SK-N-SH treated with all-trans-retinoic acid at 6 μM for 48 hours (cell line): ENCODE results near the gene CHODL.

Experiments
- ATAC-seq: fragments of 200-7000 bp; cut with Tn5 transposase; 3 replicates; pipeline ENCODE4 v1.9.1; 2020; ENCODE audit warnings: mild to moderate bottlenecking, moderate library complexity
- ARNTL ChIP-seq: fragments of 450-650 bp; formaldehyde crosslinking; IDR thresholded peaks from 2 replicates; pipeline ENCODE4 v1.5.0; 2020; ENCODE audit warnings: low read depth, mild to moderate bottlenecking, moderate library complexity, borderline replicate concordance
- BACH2 ChIP-seq: fragments of 250-450 bp; sonication (Bioruptor Pico); IDR thresholded peaks from 2 replicates; pipeline ENCODE4 v1.9.0; 2021; ENCODE audit warnings: mild to moderate bottlenecking, borderline replicate concordance
- CREB5 ChIP-seq: fragments of 250-450 bp; sonication (Bioruptor Pico); IDR thresholded peaks from 2 replicates; pipeline ENCODE4 v1.5.1; 2020; ENCODE audit warnings: low read depth, mild to moderate bottlenecking, moderate library complexity
- CSRNP3 ChIP-seq: fragments of 250-450 bp; sonication (Bioruptor Pico); IDR thresholded peaks from 2 replicates; pipeline ENCODE4 v1.5.1; 2021; ENCODE audit warnings: mild to moderate bottlenecking, moderate library complexity
- ESRRG ChIP-seq: fragments of 250-450 bp; sonication (Bioruptor Pico); IDR thresholded peaks from 2 replicates; pipeline ENCODE4 v1.6.1; 2021; ENCODE audit warnings: mild to moderate bottlenecking
- GLIS3 ChIP-seq: fragments of 250-450 bp; sonication (Bioruptor Pico); IDR thresholded peaks from 2 replicates; pipeline ENCODE4 v1.5.0; 2020; ENCODE audit warnings: mild to moderate bottlenecking, moderate library complexity
- OSR1 ChIP-seq: fragments of 250-450 bp; sonication (Bioruptor Pico); IDR thresholded peaks from 2 replicates; pipeline ENCODE4 v1.8.0; 2022; ENCODE audit warnings: moderate library complexity, mild to moderate bottlenecking, inconsistent platforms
- PATZ1 ChIP-seq: fragments of 250-450 bp; sonication (Bioruptor Pico); IDR thresholded peaks from 2 replicates; pipeline ENCODE4 v1.8.0; 2020; ENCODE audit warnings: mild to moderate bottlenecking, moderate library complexity, borderline replicate concordance
- POU6F1 ChIP-seq: fragments of 250-450 bp; sonication (Bioruptor Pico); IDR thresholded peaks from 2 replicates; pipeline ENCODE4 v1.8.0; 2021; ENCODE audit warnings: low read depth, mild to moderate bottlenecking, moderate library complexity, borderline replicate concordance
- PPARA ChIP-seq: fragments of 250-450 bp; sonication (Bioruptor Pico); IDR thresholded peaks from 2 replicates; pipeline ENCODE4 v1.5.0; 2020; ENCODE audit warnings: mild to moderate bottlenecking, borderline replicate concordance
- RARB ChIP-seq: fragments of 250-450 bp; sonication (Bioruptor Pico); IDR thresholded peaks from 2 replicates; pipeline ENCODE4 v1.8.0; 2021; ENCODE audit warnings: mild to moderate bottlenecking, moderate library complexity
- SNAI2 ChIP-seq: fragments of 250-450 bp; sonication (Bioruptor Pico); IDR thresholded peaks from 2 replicates; pipeline ENCODE4 v1.5.0; 2020; ENCODE audit warnings: mild to moderate bottlenecking, moderate library complexity
- TCF4 ChIP-seq: fragments of 250-450 bp; sonication (Bioruptor Pico); IDR thresholded peaks from 2 replicates; pipeline ENCODE4 v1.8.0; 2021; ENCODE audit warnings: mild to moderate bottlenecking, moderate library complexity, borderline replicate concordance
- TOX ChIP-seq: fragments of 250-450 bp; sonication (Bioruptor Pico); IDR thresholded peaks from 2 replicates; pipeline ENCODE4 v1.8.0; 2021; ENCODE audit warnings: mild to moderate bottlenecking, moderate library complexity, borderline replicate concordance
- TSHZ2 ChIP-seq: fragments of 250-450 bp; sonication (Bioruptor Pico); IDR thresholded peaks from 2 replicates; pipeline ENCODE4 v1.5.0; 2020; ENCODE audit warnings: mild to moderate bottlenecking, moderate library complexity
- ZC3H10 ChIP-seq: fragments of 250-450 bp; sonication (Bioruptor Pico); IDR thresholded peaks from 2 replicates; pipeline ENCODE4 v1.5.1; 2021; ENCODE audit warnings: mild to moderate bottlenecking, moderate library complexity
- ZNF565 ChIP-seq: fragments of 450-650 bp; formaldehyde crosslinking; conservative IDR thresholded peaks from 2 replicates; pipeline ENCODE4 v1.5.0; 2020; ENCODE audit warnings: low read depth, mild to moderate bottlenecking, moderate library complexity
- ZNF70 ChIP-seq: fragments of 450-650 bp; formaldehyde crosslinking; IDR thresholded peaks from 2 replicates; pipeline ENCODE4 v1.5.0; 2020; ENCODE audit warnings: mild to moderate bottlenecking, moderate library complexity
- ZNF8 ChIP-seq: fragments of 450-650 bp; formaldehyde crosslinking; IDR thresholded peaks from 2 replicates; pipeline ENCODE4 v1.5.0; 2020; ENCODE audit warnings: mild to moderate bottlenecking, moderate library complexity

CHODL gene

GRCh38 chr21:18244671-18245463, at the start of gene CHODL:
TSS of gene CHODL (plus strand) at chr21:18244833. CDS start at chr21:18245224, 391 bp downstream.
- ATAC-seq = no peak
- no peak for TF ChIP-seq SNAI2 (CRISPR knock-in tag)

GRCh38 chr21:18204931-18205330, 39.7 kb upstream of the CHODL start:
- ATAC-seq = no peak
- TF ChIP-seq ZNF8 (no peak), GLIS3 (no peak), PPARA (no peak), BACH2 (CRISPR knock-in tag) (no peak), CSRNP3 (no peak), TSHZ2 (CRISPR knock-in tag) (no peak)

- TF ChIP-seq ZNF8 (no peak), POU6F1 (CRISPR knock-in tag) (no peak), ZNF565 (CRISPR knock-in tag) (no peak), PPARA (no peak), GLIS3 (no peak), OSR1 (no peak), RARB (CRISPR knock-in tag) (no peak), ARNTL (CRISPR knock-in tag) (no peak), PATZ1 (CRISPR knock-in tag) (no peak), ZNF70 (CRISPR knock-in tag) (no peak), ESRRG (no peak), CSRNP3 (no peak), TOX (CRISPR knock-in tag) (no peak), CREB5 (CRISPR knock-in tag) (no peak), SNAI2 (CRISPR knock-in tag) (no peak), TCF4 (no peak), ZC3H10 (CRISPR knock-in tag) (no peak), TSHZ2 (CRISPR knock-in tag) (no peak), BACH2 (CRISPR knock-in tag) (no peak)
- no peak for ATAC-seq
Observed at GRCh38 chr21:18218331-18218730, 26.3 kb upstream of the CHODL start.
